ENCODE results near the gene CDKN1B. TPM values are rescaled to one million over a fixed set of nuclear protein-coding genes. Genes with fewer than 3 reads are reported as not detected.

Gene CDKN1B
- total and polyA plus RNA-seq, 2 of the 13 experiments (the other 11 are each of a cell fraction or from before 2014, with no cell fraction given) = 20.1 to 37.2 TPM

GRCh38 chr12:12725086-12725955, 8.2 kb downstream of the CDKN1B start (continued):
- TF ChIP-seq ZNF362 (CRISPR knock-in tag; IDR thresholded peaks at IDR 0.05; ENCODE audit: borderline replicate concordance) (peak; percentile 97), ZC3H13 (CRISPR knock-in tag; IDR thresholded peaks at IDR 0.05) (no peak; the same call in 1 of the 2 replicates), ZNF441 (CRISPR knock-in tag; IDR thresholded peaks at IDR 0.05; ENCODE audit: borderline replicate concordance) (no peak), SKI (IDR thresholded peaks at IDR 0.05; ENCODE audit: partially characterized antibody) (no peak), ZNF605 (CRISPR knock-in tag; IDR thresholded peaks at IDR 0.05) (peak; percentile 32; the same call in 1 of the 2 replicates), IRF9 (CRISPR knock-in tag; IDR thresholded peaks at IDR 0.05; ENCODE audit: borderline replicate concordance) (peak; percentile 13; the same call in 1 of the 2 replicates), ZNF225 (CRISPR knock-in tag; IDR thresholded peaks at IDR 0.05) (peak; percentile 55; the same call in 1 of the 2 replicates), ZNF780A (CRISPR knock-in tag; IDR thresholded peaks at IDR 0.05) (peak; percentile 55), PAWR (CRISPR knock-in tag; IDR thresholded peaks at IDR 0.05; ENCODE audit: borderline replicate concordance) (no peak), ZNF770 (CRISPR knock-in tag; IDR thresholded peaks at IDR 0.05) (no peak), KDM5B (CRISPR knock-in tag; IDR thresholded peaks at IDR 0.05; ENCODE audit: borderline replicate concordance) (peak; percentile 70; the same call in 1 of the 2 replicates), MIXL1 (CRISPR knock-in tag; IDR thresholded peaks at IDR 0.05) (no peak), ONECUT2 (CRISPR knock-in tag; IDR thresholded peaks at IDR 0.05) (no peak), ZNF609 (CRISPR knock-in tag; IDR thresholded peaks at IDR 0.05; ENCODE audit: borderline replicate concordance) (no peak), CREM (IDR thresholded peaks at IDR 0.05) (peak; percentile 28), CREM (CRISPR knock-in tag; IDR thresholded peaks at IDR 0.05) (no peak), ATF7 (IDR thresholded peaks at IDR 0.05) (peak; percentile 54; the same call in 1 of the 2 replicates), ATF7 (CRISPR knock-in tag; IDR thresholded peaks at IDR 0.05) (no peak), MXD1 (CRISPR knock-in tag; IDR thresholded peaks at IDR 0.05) (no peak), SATB2 (CRISPR knock-in tag; IDR thresholded peaks at IDR 0.05) (no peak)
